Kidney (tissue), 14 donors: Measurements from ENCODE around the gene MRTFA. TPM values are rescaled to one million over a fixed set of nuclear protein-coding genes. Genes with fewer than 3 reads are reported as not detected.

Experiments
- DNase-seq, 5 donors: peaks; one replicate each; pipeline ENCODE4 v3.0.0-alpha.2; 2013 to 2020
- FAIRE-seq: peaks from 2 replicates; lab custom pipeline; 2012; peaks lifted over from hg19 to GRCh38; lab: Jason Lieb, UNC
- H3K27ac ChIP-seq, 2 donors: one replicate each; pipeline ENCODE4 v1.7.0; 2013; ENCODE audit warnings: low read depth in 2 of 2, low read length in 2 of 2, inconsistent platforms in 1 of 2
- H3K27me3 ChIP-seq: one replicate; pipeline ENCODE4 v1.7.1; 2013; ENCODE audit warnings: low read length, inconsistent platforms; ENCODE audit not compliant: control insufficient read depth, insufficient read depth
- H3K36me3 ChIP-seq, 3 donors: one replicate each; pipeline versions ENCODE4 v1.7.0 to v1.7.1; 2013; ENCODE audit warnings: low read length in 3 of 3, control low read depth in 1 of 3, inconsistent platforms in 1 of 3; ENCODE audit not compliant: insufficient read depth in 3 of 3, control insufficient read depth in 2 of 3
- H3K4me1 ChIP-seq, 3 donors: one replicate each; pipeline versions ENCODE4 v1.7.0 to v1.7.1; 2013; ENCODE audit warnings: low read length in 3 of 3, inconsistent platforms in 1 of 3, low read depth in 1 of 3; ENCODE audit not compliant: control insufficient read depth in 2 of 3, insufficient read depth in 2 of 3
- H3K4me3 ChIP-seq, 3 donors: one replicate each; pipeline versions ENCODE4 v1.7.0 to v1.8.1; 2013; ENCODE audit warnings: low read length in 3 of 3, control low read depth in 1 of 3, inconsistent platforms in 1 of 3
- H3K9ac ChIP-seq, 3 donors: one replicate each; pipeline versions ENCODE4 v1.7.0 to v1.7.1; 2013; ENCODE audit warnings: low read length in 3 of 3, control low read depth in 1 of 3, inconsistent platforms in 1 of 3
- H3K9me3 ChIP-seq, 3 donors: one replicate each; pipeline versions ENCODE4 v1.7.0 to v1.7.1; 2013; ENCODE audit warnings: low read length in 3 of 3, control low read depth in 1 of 3, inconsistent platforms in 1 of 3; ENCODE audit not compliant: control insufficient read depth in 2 of 3, insufficient read depth in 1 of 3
- CTCF ChIP-seq: IDR thresholded peaks from 3 replicates; pipeline ENCODE4 v1.5.1; 2012; ENCODE audit warnings: mild to moderate bottlenecking, moderate library complexity, borderline replicate concordance; ENCODE audit not compliant: insufficient read depth; ENCODE audit errors: extremely low read depth
- intact Hi-C: fragments of 100-400 bp; cut with DNase I; formaldehyde crosslinking; loops from one replicate; pipeline ENCODE4 v1.11.1; 2022
- polyA plus RNA-seq: library from polyadenylated mRNA; stranded (reverse); fragments of 350-450 nt; fragmentation: Illumina TruSeq; extraction: RNeasy Lipid Tissue Mini Kit (QIAGEN cat#74804); gene quantifications from one replicate; pipeline ENCODE4 v1.2.3, GENCODE V29; 2014; ENCODE audit warnings: low read depth, low replicate concordance; ENCODE audit not compliant: insufficient read depth
- total RNA-seq: library from RNA; stranded (reverse); fragmentation: NEBNext Ultra II Directional; extraction: Animal tissue kit (Norgen Biotek cat#: 25700); gene quantifications from one replicate; pipeline ENCODE4 v1.2.1, GENCODE V29; 2021
- donor health status: control.
- donor health status: control.
- donor health status: control.
- donor health status: control.
- donor health status: control.
- donor health status: DM: yes; HTN: yes; CAD: no.
- donor health status: Normal renal cell carcinoma (clear cell type).

MRTFA gene
- total and polyA plus RNA-seq, 2 donors from 2014 or later, result 12.5 to 59.9 TPM

DNA sequence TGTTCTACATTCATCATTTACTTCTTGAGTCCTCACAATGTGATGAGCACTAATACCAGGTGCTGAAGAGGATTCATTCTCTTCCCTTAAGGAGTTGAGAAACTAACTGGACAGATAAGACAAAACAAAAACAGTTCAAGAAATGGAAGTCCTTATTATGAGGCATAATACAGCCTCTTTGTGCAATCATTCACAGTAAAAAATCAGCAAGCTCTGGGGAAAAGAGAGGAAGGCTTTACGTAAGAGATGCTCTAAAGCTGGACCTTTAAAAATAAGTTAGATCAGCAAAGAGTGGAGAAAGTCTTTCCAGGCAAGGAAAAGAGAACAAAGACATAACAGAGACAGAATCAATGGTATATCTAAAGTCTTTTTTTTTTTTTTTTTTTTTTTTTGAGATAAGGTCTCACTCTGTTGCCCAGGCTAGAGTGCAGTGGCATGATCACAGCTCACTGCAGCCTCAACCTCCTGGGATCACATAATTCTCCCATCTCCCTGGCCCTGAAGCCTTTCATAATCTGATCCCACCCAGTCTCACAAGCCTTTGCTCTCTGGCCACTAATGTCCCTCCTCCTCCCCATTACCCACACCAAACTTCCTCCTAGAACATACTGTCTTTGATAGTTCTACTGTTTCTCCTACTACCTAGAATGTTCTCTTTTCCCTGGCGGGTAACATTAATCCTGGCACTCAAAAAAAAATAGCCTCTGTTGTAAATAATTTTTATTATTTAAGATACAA lies 40.9 kb downstream of the MRTFA start:
- H3K4me1 ChIP-seq, result peaks cover 0 to 3% (median 3%) of the 10 kb centered on the region in 3 donors
- H3K27ac ChIP-seq, result no peak overlapping the region
- DNase-seq (no peak), FAIRE-seq (no peak)
- H3K4me3 ChIP-seq, result no peak overlapping the region
- TF ChIP-seq CTCF, result no peak
- intact Hi-C loops, result no loop called here
- no peaks in the 10 kb centered on the region for H3K36me3 ChIP-seq
- H3K9me3 ChIP-seq, result no peaks in the 10 kb centered on the region
- no peak overlapping the region for H3K9ac ChIP-seq
- no peaks in the 10 kb centered on the region for H3K27me3 ChIP-seq

DNA sequence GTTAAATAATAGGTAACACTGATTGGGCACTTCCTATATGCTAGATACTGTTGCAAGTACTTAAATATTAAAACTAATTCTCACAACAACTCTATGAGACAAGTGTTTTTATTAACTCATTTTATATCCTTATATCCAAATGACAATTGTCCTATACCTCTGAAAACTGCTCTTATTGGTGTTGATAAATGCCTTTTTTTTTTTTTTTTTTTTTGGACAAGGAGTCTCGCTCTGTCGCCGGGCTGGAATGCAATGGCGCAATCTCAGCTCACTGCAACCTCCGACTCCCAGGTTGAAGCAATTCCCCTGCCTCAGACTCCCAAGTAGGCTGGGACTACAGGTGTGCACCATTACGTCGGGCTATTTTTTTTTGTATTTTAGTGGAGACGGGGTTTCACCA lies 41.6 kb downstream of the MRTFA start:
- TF ChIP-seq CTCF, result no peak
- intact Hi-C loops, result no loop called here
- Histone ChIP-seq H3K36me3 (no peaks in the 10 kb centered on the region), H3K27ac (no peak overlapping the region), H3K4me1 (peaks cover 0 to 3% (median 3%) of the 10 kb centered on the region in 3 donors), H3K9me3 (no peaks in the 10 kb centered on the region), H3K4me3 (no peak overlapping the region), H3K27me3 (no peaks in the 10 kb centered on the region), H3K9ac (no peak overlapping the region)
- FAIRE-seq (no peak), DNase-seq (peak in 4 of 5 donors; percentile 58 to 77 (median 64))

GRCh38 chr22:40594346-40594745 lies 42.2 kb downstream of the MRTFA start:
- intact Hi-C loops, result no loop called here
- no peak for TF ChIP-seq CTCF

More at GRCh38 chr22:40594346-40594745, 42.2 kb downstream of the MRTFA start:
- H3K27ac ChIP-seq, result no peak overlapping the region
- FAIRE-seq (no peak), DNase-seq (no peak)
- no peak overlapping the region for H3K9ac ChIP-seq
- H3K27me3 ChIP-seq, result no peaks in the 10 kb centered on the region
- no peaks in the 10 kb centered on the region for H3K9me3 ChIP-seq
- peaks cover 0 to 3% (median 3%) of the 10 kb centered on the region in 3 donors for H3K4me1 ChIP-seq
- no peaks in the 10 kb centered on the region for H3K36me3 ChIP-seq
- no peak overlapping the region for H3K4me3 ChIP-seq
